CD14-positive monocyte (primary cell): ENCODE measurements around the gene SLIT1. TPM values are rescaled to one million over a fixed set of nuclear protein-coding genes. Genes with fewer than 3 reads are reported as not detected.
"Not testable (repeated sequence)": the region's sequence is repeated elsewhere in the genome, so short reads cannot be mapped to it uniquely, and the experiment has no call there.

Experiments
- DNase-seq, 3 donors: peaks; one replicate each; pipeline ENCODE4 v3.0.0-alpha.2; 2011 to 2022
- H2AFZ ChIP-seq: 2 replicates; pipeline ENCODE4 v1.6.0; 2012; ENCODE audit warnings: mild to moderate bottlenecking, low read depth, low read length, inconsistent platforms; ENCODE audit not compliant: insufficient read depth, poor library complexity, severe bottlenecking
- H3K27ac ChIP-seq, 2 donors: 1 replicate in 1 of 2; 2 replicates in 1 of 2; pipeline ENCODE4 v1.5.1; 2012 to 2013; ENCODE audit warnings: low read length in 2 of 2, control low read depth in 1 of 2, inconsistent platforms in 1 of 2, low read depth in 1 of 2, mild to moderate bottlenecking in 1 of 2
- H3K27me3 ChIP-seq, 2 donors: one replicate each; pipeline versions ENCODE4 v1.6.0 to v1.6.1; 2011 to 2013; ENCODE audit warnings: low read length in 2 of 2; ENCODE audit not compliant: control insufficient read depth in 2 of 2, insufficient read depth in 2 of 2
- H3K36me3 ChIP-seq, 2 donors: replicated peaks in 1 of 2; 1 replicate in 1 of 2; 2 replicates in 1 of 2; pipeline versions ENCODE4 v1.5.1 to v1.6.1; 2012 to 2013; ENCODE audit warnings: low read length in 2 of 2, control low read depth in 1 of 2, inconsistent platforms in 1 of 2, mild to moderate bottlenecking in 1 of 2; ENCODE audit not compliant: insufficient read depth in 2 of 2, control insufficient read depth in 1 of 2
- H3K4me1 ChIP-seq, 2 donors: 1 replicate in 1 of 2; 2 replicates in 1 of 2; pipeline versions ENCODE4 v1.5.1 to v1.6.1; 2012 to 2013; ENCODE audit warnings: low read length in 2 of 2, control low read depth in 1 of 2, inconsistent platforms in 1 of 2, mild to moderate bottlenecking in 1 of 2, moderate library complexity in 1 of 2; ENCODE audit not compliant: insufficient read depth in 2 of 2, control insufficient read depth in 1 of 2
- H3K4me2 ChIP-seq: replicated peaks from 2 replicates; pipeline ENCODE3; 2012; ENCODE audit warnings: low read length, moderate library complexity, mild to moderate bottlenecking; ENCODE audit not compliant: poor library complexity, severe bottlenecking; ENCODE audit errors: extremely low read depth
- H3K4me3 ChIP-seq, 3 experiments: fragments of 200-600 bp in 1 of 3; sonication (generic) in 1 of 3; replicated peaks in 1 of 3; 1 replicate in 2 of 3; 2 replicates in 1 of 3; pipeline ENCODE4 v1.5.1; 2011 to 2013; ENCODE audit warnings: low read length in 3 of 3, mild to moderate bottlenecking in 3 of 3, control low read depth in 2 of 3, low read depth in 2 of 3, inconsistent platforms in 1 of 3, moderate library complexity in 1 of 3
- H3K79me2 ChIP-seq: 2 replicates; pipeline ENCODE4 v1.6.0; 2012; ENCODE audit warnings: mild to moderate bottlenecking, control low read depth, inconsistent platforms, low read length, moderate library complexity; ENCODE audit not compliant: insufficient read depth
- H3K9ac ChIP-seq: 2 replicates; pipeline ENCODE4 v1.6.0; 2017; ENCODE audit warnings: low read length, mild to moderate bottlenecking; ENCODE audit not compliant: insufficient read depth, poor library complexity, severe bottlenecking
- H3K9me3 ChIP-seq, 2 donors: replicated peaks in 1 of 2; 1 replicate in 1 of 2; 2 replicates in 1 of 2; pipeline versions ENCODE4 v1.5.1 to v1.6.1; 2012 to 2013; ENCODE audit warnings: low read length in 2 of 2, control low read depth in 1 of 2; ENCODE audit not compliant: control insufficient read depth in 1 of 2, insufficient read depth in 1 of 2
- H4K20me1 ChIP-seq: 2 replicates; pipeline ENCODE4 v1.6.0; 2012; ENCODE audit warnings: mild to moderate bottlenecking, low read length, control low read depth, moderate library complexity; ENCODE audit not compliant: insufficient read depth
- H3K27ac Mint-ChIP-seq, 7 donors: one replicate each; pipeline ENCODE4 v1.8.0; 2020; ENCODE audit warnings: mild to moderate bottlenecking in 7 of 7, mixed read lengths in 7 of 7, moderate library complexity in 6 of 7, inconsistent platforms in 2 of 7
- H3K27me3 Mint-ChIP-seq, 3 donors: one replicate each; pipeline ENCODE4 v1.8.0; 2021 to 2022; ENCODE audit warnings: low read depth in 3 of 3, mild to moderate bottlenecking in 3 of 3, mixed read lengths in 3 of 3, moderate library complexity in 3 of 3, inconsistent platforms in 1 of 3
- H3K36me3 Mint-ChIP-seq, 2 donors: one replicate each; pipeline ENCODE4 v1.8.0; 2020; ENCODE audit warnings: mixed read lengths in 2 of 2, inconsistent platforms in 1 of 2, mild to moderate bottlenecking in 1 of 2
- H3K4me1 Mint-ChIP-seq: one replicate; pipeline ENCODE4 v1.8.0; 2020; ENCODE audit warnings: mild to moderate bottlenecking, mixed read lengths
- H3K4me3 Mint-ChIP-seq, 2 donors: one replicate each; pipeline ENCODE4 v1.8.0; 2020; ENCODE audit warnings: mild to moderate bottlenecking in 2 of 2, mixed read lengths in 2 of 2, moderate library complexity in 1 of 2
- H3K9me3 Mint-ChIP-seq, 7 donors: one replicate each; pipeline ENCODE4 v1.8.0; 2020 to 2022; ENCODE audit warnings: mixed read lengths in 7 of 7, mild to moderate bottlenecking in 6 of 7, moderate library complexity in 6 of 7, inconsistent platforms in 2 of 7
- CTCF ChIP-seq: fragments of 200-600 bp; IDR thresholded peaks from one replicate; pipeline ENCODE4 v1.8.0; 2022; ENCODE audit warnings: antibody characterized with exemption, mild to moderate bottlenecking
- WGBS: methylation state at CpG from one replicate; pipeline ENCODE4 v1.1.5; 2013; ENCODE audit warnings: missing lambda C conversion rate; ENCODE audit not compliant: insufficient coverage; 5-methylcytosine and 5-hydroxymethylcytosine counted together
- intact Hi-C, 2 donors: fragments of 100-400 bp; cut with micrococcal nuclease; formaldehyde crosslinking; loops; one replicate each; pipeline versions ENCODE4 v1.15.0 to v1.15.1; 2023
- polyA plus RNA-seq, 3 donors: library from polyadenylated mRNA; depleted of rRNA in 1 of 3; unstranded in 2 of 3; stranded (reverse) in 1 of 3; fragments of 300-500 nt in 2 of 3; fragments of >200 nt in 1 of 3; fragmentation: Illumina TruSeq in 2 of 3; gene quantifications; 1 replicate in 2 of 3; 2 replicates in 1 of 3; pipeline ENCODE4 v1.2.3, GENCODE V29; 2012 to 2021

Gene SLIT1
- polyA plus RNA-seq, 3 donors: 0.05 to 0.81 (median 0.16) TPM

GRCh38 chr10:97034958-97035769, 150.6 kb downstream of the SLIT1 start:
- Mint-ChIP-seq H3K36me3 (no peaks in the 10 kb centered on the region), H3K27me3 (peaks cover 3 to 6% (median 6%) of the 10 kb centered on the region in 3 donors), H3K4me3 (no peak overlapping the region), H3K9me3 (no peaks in the 10 kb centered on the region), H3K4me1 (peaks cover 20% of the 10 kb centered on the region), H3K27ac (no peak overlapping the region)
- Histone ChIP-seq H3K9me3 (no peaks in the 10 kb centered on the region), H3K4me1 (peaks cover 11 to 14% of the 10 kb centered on the region in 2 donors), H3K4me3 (no peak overlapping the region), H3K9ac (no peak overlapping the region), H2AFZ (no peak overlapping the region), H4K20me1 (no peaks in the 10 kb centered on the region), H3K27ac (no peak overlapping the region), H3K27me3 (no peaks in the 10 kb centered on the region), H3K36me3 (no peaks in the 10 kb centered on the region), H3K4me2 (no peak overlapping the region), H3K79me2 (no peaks in the 10 kb centered on the region)
- 98% methylated on average over 18 of the region's 18 CpGs for WGBS
- no peak for TF ChIP-seq CTCF
- DNase-seq: no peak
- intact Hi-C loops: no loop called here

DNA sequence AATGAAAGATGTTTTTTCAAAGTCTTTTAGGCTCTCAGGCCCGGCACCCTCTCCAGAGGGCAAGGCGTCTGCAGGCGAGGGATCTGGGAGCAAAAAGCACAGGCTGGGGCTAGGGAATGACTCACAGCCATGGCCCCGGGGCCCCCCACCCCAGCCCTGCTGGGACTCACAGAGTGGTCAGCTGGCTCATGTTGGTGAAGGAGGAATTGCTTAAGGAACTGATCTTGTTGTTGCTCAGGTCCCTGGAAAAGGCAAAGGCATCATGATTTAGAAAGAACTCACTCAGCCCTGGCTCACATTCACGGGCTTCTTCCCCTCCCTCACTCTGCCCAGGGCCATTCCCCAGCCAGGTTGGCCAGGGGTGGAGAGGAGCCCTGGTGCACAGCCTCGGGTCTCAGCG, 151.5 kb downstream of the SLIT1 start:
- Mint-ChIP-seq H3K27ac (no peak overlapping the region), H3K4me3 (no peak overlapping the region), H3K36me3 (no peaks in the 10 kb centered on the region), H3K4me1 (peaks cover 20% of the 10 kb centered on the region), H3K27me3 (peaks cover 3 to 6% (median 6%) of the 10 kb centered on the region in 3 donors), H3K9me3 (no peaks in the 10 kb centered on the region)
- DNase-seq: no peak
- Histone ChIP-seq H4K20me1 (no peaks in the 10 kb centered on the region), H3K4me3 (no peak overlapping the region), H3K27me3 (no peaks in the 10 kb centered on the region), H3K9me3 (no peaks in the 10 kb centered on the region), H3K9ac (no peak overlapping the region), H3K4me1 (peaks cover 11 to 14% of the 10 kb centered on the region in 2 donors), H3K27ac (no peak overlapping the region), H2AFZ (no peak overlapping the region), H3K79me2 (no peaks in the 10 kb centered on the region), H3K4me2 (no peak overlapping the region), H3K36me3 (no peaks in the 10 kb centered on the region)
- TF ChIP-seq CTCF: no peak
- 93% methylated on average over 5 of the region's 7 CpGs for WGBS
- intact Hi-C loops: no loop called here

GRCh38 chr10:97033841-97034240, 151.9 kb downstream of the SLIT1 start:
- H3K79me2 ChIP-seq, H3K9ac ChIP-seq, H2AFZ ChIP-seq, H3K4me2 ChIP-seq, H3K9me3 Mint-ChIP-seq, H3K4me3 ChIP-seq, H3K27me3 Mint-ChIP-seq, H3K36me3 ChIP-seq, H3K36me3 Mint-ChIP-seq, H3K27ac ChIP-seq, H4K20me1 ChIP-seq, DNase-seq, H3K4me3 Mint-ChIP-seq, H3K9me3 ChIP-seq, intact Hi-C loops, H3K27ac Mint-ChIP-seq, H3K27me3 ChIP-seq: not testable (repeated sequence)
- WGBS: no CpG with 5 or more reads among the region's 9 CpGs
- peaks cover 11 to 14% of the 10 kb centered on the region in 2 donors for H3K4me1 ChIP-seq
- H3K4me1 Mint-ChIP-seq: peaks cover 20% of the 10 kb centered on the region
